ENCODE results near the gene FRYL. TPM values are rescaled to one million over a fixed set of nuclear protein-coding genes. Genes with fewer than 3 reads are reported as not detected.

Gene FRYL
- total RNA-seq, 1 donor from 2014 or later: 50.0 TPM

DNA sequence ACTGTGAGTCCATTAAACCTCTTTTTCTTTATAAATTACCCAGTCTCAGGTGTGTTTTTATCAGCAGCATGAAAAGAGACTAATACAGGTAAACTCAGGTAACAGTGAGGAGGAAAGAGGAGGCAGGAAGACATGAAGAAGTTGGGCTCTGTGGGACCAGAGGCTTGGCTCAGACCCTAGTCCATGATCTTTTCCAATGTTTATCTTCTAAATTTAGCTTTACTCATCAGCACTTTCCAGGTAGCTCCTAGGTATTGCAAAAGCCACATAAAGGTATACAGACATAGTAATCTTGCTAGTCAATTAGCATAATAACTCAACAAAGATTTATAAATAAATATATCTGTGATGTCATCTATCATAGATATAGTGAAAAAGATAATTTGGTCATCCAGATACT, 11.2 kb upstream of the FRYL start:
- no peaks in the 10 kb centered on the region for H3K27me3 Mint-ChIP-seq
- TF ChIP-seq, protein P1, sequence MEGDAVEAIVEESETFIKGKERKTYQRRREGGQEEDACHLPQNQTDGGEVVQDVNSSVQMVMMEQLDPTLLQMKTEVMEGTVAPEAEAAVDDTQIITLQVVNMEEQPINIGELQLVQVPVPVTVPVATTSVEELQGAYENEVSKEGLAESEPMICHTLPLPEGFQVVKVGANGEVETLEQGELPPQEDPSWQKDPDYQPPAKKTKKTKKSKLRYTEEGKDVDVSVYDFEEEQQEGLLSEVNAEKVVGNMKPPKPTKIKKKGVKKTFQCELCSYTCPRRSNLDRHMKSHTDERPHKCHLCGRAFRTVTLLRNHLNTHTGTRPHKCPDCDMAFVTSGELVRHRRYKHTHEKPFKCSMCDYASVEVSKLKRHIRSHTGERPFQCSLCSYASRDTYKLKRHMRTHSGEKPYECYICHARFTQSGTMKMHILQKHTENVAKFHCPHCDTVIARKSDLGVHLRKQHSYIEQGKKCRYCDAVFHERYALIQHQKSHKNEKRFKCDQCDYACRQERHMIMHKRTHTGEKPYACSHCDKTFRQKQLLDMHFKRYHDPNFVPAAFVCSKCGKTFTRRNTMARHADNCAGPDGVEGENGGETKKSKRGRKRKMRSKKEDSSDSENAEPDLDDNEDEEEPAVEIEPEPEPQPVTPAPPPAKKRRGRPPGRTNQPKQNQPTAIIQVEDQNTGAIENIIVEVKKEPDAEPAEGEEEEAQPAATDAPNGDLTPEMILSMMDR (conservative IDR thresholded peaks at IDR 0.05): no peak

DNA sequence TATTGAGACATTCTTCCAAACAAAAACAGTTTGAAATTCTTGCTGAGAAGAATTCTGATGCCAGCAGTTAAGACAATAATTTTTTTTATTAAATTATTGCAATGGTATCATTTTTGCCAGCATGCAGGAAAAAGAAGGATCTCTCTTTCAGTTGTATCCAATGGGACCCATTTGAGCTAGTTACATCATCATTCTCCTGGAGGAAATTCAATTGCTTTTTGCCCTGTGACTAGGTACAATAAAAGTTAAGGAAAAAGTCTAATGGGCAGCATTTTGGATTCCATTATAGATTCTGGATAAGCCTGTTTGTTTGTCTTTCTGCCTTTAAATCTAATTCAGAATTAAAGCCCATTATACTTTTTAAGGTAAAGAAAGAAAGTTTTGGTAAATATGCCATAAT, 10.5 kb upstream of the FRYL start:
- Mint-ChIP-seq H3K4me1 (ENCODE audit: unreplicated experiment) (no peaks in the 10 kb centered on the region), H3K27ac (no peak overlapping the region), H3K4me3 (no peak overlapping the region), H3K27me3 (no peaks in the 10 kb centered on the region), H3K36me3 (no peaks in the 10 kb centered on the region), H3K9me3 (no peaks in the 10 kb centered on the region)
- TF ChIP-seq, protein P1 (conservative IDR thresholded peaks at IDR 0.05): no peak
- DNase-seq (ENCODE audit: extremely low spot score, unreplicated experiment): no peak

More for the DNA sequence above, 11.2 kb upstream of the FRYL start:
- no peaks in the 10 kb centered on the region for H3K36me3 Mint-ChIP-seq
- no peak overlapping the region for H3K4me3 Mint-ChIP-seq
- no peaks in the 10 kb centered on the region for H3K4me1 Mint-ChIP-seq (ENCODE audit: unreplicated experiment)
- H3K27ac Mint-ChIP-seq: no peak overlapping the region
- no peaks in the 10 kb centered on the region for H3K9me3 Mint-ChIP-seq
- DNase-seq (ENCODE audit: extremely low spot score, unreplicated experiment): no peak

DNA sequence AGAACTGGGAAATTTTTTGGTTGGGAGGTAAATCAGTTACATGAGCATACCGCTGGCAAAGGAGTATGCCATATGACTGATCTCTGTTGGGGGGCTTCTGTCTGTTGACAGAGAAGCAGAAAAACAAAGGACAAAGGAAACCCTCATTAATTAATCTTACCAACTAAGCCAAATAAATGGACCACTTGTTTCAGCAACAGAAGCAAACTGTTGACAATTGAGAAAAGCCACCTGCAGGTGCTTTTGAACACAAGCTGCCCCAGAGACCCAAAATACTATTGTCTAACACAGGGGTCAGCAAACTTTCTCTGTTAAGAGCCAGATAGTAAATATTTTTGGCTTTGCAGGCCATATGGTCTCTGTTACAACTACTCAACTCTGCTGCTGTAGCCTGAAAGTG, 7.0 kb upstream of the FRYL start:
- H3K4me1 Mint-ChIP-seq (ENCODE audit: unreplicated experiment): peaks cover 7% of the 10 kb centered on the region
- TF ChIP-seq, protein P1 (conservative IDR thresholded peaks at IDR 0.05): no peak
- no peak overlapping the region for H3K27ac Mint-ChIP-seq

DNA sequence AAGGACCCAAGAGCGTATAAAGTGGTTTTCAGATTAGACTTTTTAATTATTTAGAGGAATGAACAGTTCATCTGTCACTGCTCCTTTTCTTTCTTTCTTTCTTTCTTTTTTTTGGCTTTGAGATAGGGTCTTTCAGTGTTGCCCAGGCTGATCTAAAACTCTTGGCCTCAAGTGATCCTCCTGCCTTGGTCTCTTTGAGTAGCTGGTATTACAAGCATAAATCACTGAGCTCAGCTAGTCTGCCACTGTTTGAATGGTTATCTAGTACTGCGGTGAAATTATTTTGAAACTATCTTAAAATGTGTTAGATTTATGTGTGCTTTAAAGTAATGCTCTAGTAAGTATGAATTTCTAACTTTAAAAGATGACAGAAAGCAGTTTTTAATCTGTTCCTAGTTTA, 6.5 kb upstream of the FRYL start:
- Mint-ChIP-seq H3K4me3 (no peak overlapping the region), H3K27ac (no peak overlapping the region), H3K36me3 (no peaks in the 10 kb centered on the region), H3K9me3 (no peaks in the 10 kb centered on the region), H3K27me3 (no peaks in the 10 kb centered on the region), H3K4me1 (ENCODE audit: unreplicated experiment) (peaks cover 7% of the 10 kb centered on the region)
- DNase-seq (ENCODE audit: extremely low spot score, unreplicated experiment): no peak
- TF ChIP-seq, protein P1 (conservative IDR thresholded peaks at IDR 0.05): no peak

More for the DNA sequence above, 7.0 kb upstream of the FRYL start:
- DNase-seq (ENCODE audit: extremely low spot score, unreplicated experiment): no peak
- H3K9me3 Mint-ChIP-seq: no peaks in the 10 kb centered on the region
- no peaks in the 10 kb centered on the region for H3K36me3 Mint-ChIP-seq
- H3K4me3 Mint-ChIP-seq: no peak overlapping the region
- no peaks in the 10 kb centered on the region for H3K27me3 Mint-ChIP-seq

DNA sequence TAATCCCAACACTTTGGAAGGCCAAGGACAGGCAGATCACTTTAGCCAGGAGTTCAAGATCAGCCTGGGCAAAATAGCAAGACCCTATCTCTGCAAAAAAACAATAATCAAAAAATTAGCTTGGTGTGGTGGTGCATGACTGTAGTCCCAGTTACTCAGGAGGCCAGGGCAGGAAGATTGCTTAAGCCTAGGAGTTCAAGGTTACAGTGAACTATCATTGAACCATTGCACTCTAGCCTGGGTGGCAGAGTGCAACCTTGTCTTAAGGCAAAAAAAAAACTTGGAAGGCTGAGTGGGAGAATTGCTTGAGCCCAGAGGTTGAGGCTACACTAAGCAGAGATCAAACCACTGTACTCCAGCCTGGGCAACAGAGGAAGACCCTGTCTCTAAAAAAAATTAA, 5.2 kb upstream of the FRYL start:
- no peaks in the 10 kb centered on the region for H3K9me3 Mint-ChIP-seq
- H3K4me3 Mint-ChIP-seq: no peak overlapping the region
- no peaks in the 10 kb centered on the region for H3K36me3 Mint-ChIP-seq

More for the DNA sequence above, 5.2 kb upstream of the FRYL start:
- Mint-ChIP-seq H3K4me1 (ENCODE audit: unreplicated experiment) (peaks cover 18% of the 10 kb centered on the region), H3K27ac (no peak overlapping the region), H3K27me3 (no peaks in the 10 kb centered on the region)
- TF ChIP-seq, protein P1 (conservative IDR thresholded peaks at IDR 0.05): no peak
- DNase-seq (ENCODE audit: extremely low spot score, unreplicated experiment): no peak
